H1 (cell line): ENCODE data around the gene MADD.

Experiments used
- BCL11A ChIP-seq, 2 experiments: IDR thresholded peaks; one replicate each; pipeline ENCODE4 v1.6.1; 2011; ENCODE audit warnings: low read depth in 2 of 2, low read length in 2 of 2, mild to moderate bottlenecking in 2 of 2
- CBX5 ChIP-seq: fragments of 300-800, 300-1000 bp; sonication (generic); IDR thresholded peaks from 2 replicates; pipeline ENCODE4 v1.7.1; 2016; ENCODE audit warnings: antibody characterized with exemption, low read length, low read depth
- EGR1 ChIP-seq: IDR thresholded peaks from 2 replicates; pipeline ENCODE4 v1.6.1; 2011; ENCODE audit warnings: low read depth, low read length, borderline replicate concordance
- TF ChIP-seq, protein P1 (sequence below), 3 experiments: IDR thresholded peaks; 1 replicate in 2 of 3; 2 replicates in 1 of 3; pipeline versions ENCODE4 v1.5.1 to v1.6.1; 2011; ENCODE audit warnings: low read length in 3 of 3, mild to moderate bottlenecking in 3 of 3, inconsistent platforms in 2 of 3, low read depth in 1 of 3, moderate library complexity in 1 of 3; ENCODE audit not compliant: insufficient read depth in 1 of 3; ENCODE audit errors: control extremely low read depth in 1 of 3

DNA sequence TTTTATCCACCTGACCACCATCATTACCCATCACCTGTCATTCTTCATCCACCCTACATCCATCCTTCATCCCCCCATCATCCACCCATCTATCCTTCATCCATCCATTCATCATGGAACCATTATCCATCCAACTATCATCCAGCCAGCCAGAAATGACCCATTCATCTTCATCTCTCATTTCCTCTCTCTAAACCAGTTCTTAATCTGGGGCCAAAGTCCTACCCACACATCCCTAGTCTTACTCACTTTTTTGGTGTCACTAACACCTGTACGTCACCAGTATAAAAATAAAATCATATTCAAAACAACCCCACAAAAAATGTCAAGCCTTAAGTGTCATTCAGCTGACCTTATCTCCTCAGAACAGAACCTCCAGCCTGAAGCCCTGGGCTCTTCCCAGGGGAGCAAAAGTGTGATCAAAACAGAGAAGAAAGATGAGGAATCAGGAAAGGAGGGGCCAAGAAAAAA lies 96.1 kb downstream of the MADD start:
- TF ChIP-seq CBX5 = no peak
- TF ChIP-seq BCL11A (IDR thresholded peaks at IDR 0.05; ENCODE audit: low read depth in 2 of 2, low read length in 2 of 2) = no peak
- TF ChIP-seq, protein P1, sequence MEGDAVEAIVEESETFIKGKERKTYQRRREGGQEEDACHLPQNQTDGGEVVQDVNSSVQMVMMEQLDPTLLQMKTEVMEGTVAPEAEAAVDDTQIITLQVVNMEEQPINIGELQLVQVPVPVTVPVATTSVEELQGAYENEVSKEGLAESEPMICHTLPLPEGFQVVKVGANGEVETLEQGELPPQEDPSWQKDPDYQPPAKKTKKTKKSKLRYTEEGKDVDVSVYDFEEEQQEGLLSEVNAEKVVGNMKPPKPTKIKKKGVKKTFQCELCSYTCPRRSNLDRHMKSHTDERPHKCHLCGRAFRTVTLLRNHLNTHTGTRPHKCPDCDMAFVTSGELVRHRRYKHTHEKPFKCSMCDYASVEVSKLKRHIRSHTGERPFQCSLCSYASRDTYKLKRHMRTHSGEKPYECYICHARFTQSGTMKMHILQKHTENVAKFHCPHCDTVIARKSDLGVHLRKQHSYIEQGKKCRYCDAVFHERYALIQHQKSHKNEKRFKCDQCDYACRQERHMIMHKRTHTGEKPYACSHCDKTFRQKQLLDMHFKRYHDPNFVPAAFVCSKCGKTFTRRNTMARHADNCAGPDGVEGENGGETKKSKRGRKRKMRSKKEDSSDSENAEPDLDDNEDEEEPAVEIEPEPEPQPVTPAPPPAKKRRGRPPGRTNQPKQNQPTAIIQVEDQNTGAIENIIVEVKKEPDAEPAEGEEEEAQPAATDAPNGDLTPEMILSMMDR (IDR thresholded peaks at IDR 0.05; ENCODE audit: control extremely low read depth in 1 of 3, insufficient read depth in 1 of 3, low read depth in 1 of 3, low read length in 3 of 3) = no peak
- no peak for TF ChIP-seq EGR1
